Pons (tissue), 1 donor: ENCODE measurements around the gene IL13RA2.

Experiments
- DNase-seq: peaks from one replicate; pipeline ENCODE4 v3.0.0-alpha.2; 2016; ENCODE audit warnings: low spot score

IL13RA2 gene, protein sequence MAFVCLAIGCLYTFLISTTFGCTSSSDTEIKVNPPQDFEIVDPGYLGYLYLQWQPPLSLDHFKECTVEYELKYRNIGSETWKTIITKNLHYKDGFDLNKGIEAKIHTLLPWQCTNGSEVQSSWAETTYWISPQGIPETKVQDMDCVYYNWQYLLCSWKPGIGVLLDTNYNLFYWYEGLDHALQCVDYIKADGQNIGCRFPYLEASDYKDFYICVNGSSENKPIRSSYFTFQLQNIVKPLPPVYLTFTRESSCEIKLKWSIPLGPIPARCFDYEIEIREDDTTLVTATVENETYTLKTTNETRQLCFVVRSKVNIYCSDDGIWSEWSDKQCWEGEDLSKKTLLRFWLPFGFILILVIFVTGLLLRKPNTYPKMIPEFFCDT

DNA sequence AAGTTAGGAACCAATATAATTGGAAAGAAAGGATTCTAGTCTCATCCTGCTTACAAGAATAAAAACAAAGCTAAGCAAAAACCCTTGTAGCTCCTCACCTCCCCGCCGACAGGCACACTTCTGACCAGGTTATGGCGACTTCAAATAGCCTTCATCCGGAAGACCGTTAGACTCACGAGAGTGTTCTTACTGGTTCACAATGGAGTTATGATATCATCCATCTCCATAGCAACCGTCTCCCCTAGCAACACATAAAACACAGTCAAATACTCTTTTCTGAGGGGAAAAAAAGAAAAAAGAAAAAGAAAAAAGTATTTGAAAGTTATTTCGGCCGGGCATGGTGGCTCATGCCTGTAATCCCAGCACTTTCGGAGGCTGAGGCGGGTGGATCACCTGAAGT is at the start of gene IL13RA2:
IL13RA2 (minus strand) TSS at position 162 of the 400 bp plus-strand sequence. CDS start 347 bp downstream, outside the sequence.
- no peak for DNase-seq

DNA sequence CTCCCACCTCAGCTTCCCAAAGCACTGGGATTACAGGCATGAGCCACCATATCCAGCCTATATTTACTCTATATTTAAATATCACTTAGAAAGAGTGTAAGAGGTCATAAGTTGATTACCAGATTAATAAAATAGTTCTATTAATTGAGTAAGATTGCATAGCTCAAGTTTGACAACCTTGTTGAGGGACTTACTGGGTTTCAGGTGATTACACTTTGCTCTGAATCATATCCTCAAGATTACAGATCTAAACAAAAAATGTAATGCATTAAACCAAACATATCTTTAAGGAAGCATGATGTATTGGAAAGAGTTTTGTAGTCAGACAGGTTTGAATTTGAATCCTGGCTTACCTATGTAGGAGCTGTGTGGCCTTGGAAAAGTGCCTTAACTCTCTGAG is 47.9 kb upstream of the IL13RA2 start:
- no peak for DNase-seq

DNA sequence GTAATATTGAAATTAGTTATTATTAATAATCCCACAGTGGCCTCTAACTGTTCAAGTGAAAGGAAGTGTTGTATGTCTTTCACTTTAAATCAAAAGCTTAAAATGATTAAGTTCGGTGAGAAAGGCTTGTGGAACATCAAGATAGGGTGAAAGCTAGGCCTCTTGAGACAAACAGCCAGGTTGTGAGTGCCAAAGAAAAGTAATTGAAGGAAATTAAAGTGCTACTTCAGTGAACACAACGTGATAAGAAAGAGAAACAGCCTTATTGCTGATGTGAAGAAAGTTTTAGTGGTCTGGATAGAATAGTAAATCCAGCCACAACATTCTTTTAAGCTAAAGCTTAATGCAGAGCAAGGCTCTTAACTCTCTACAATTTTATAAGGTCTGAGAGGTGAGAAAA is 42.6 kb upstream of the IL13RA2 start:
- no peak for DNase-seq

DNA sequence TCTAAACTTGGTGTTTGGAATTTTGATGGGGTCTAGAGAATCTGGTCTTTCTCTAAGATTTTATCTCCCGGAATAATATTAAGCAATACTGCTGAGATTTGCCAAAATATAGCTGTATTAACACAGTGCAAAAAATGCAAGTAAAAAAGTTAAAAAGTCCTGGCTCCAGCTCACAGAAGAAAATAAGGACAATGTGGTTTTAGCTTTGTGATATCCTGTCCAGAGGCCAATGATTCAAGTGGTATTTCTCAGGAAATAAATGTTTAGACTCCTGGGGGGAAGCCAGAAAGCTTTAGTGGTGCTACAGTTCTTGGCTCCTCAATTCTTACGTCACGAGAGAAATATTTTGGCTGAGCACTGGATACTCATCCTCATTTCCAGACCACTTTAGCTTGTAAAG is 40.9 kb upstream of the IL13RA2 start:
- peak; percentile 1 for DNase-seq

DNA sequence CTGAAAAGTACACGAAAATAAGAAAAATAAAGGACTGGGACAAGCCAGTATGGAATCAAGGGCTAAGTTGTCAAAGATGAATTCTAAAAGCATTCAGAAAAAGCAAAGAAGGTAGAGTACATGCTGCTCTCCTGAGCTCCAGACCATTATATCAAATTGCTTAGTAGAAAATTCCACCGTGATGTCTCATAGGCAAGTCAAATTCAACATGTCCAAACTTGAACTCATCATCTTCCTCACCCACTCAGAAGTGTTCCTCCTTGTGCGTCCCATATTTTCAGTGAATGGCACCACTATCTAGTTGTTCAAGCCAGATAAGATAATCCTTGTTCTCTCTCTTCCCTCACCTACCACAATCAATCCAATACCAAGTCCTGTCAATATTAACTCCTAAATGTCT is 37.5 kb upstream of the IL13RA2 start:
- DNase-seq = no peak

DNA sequence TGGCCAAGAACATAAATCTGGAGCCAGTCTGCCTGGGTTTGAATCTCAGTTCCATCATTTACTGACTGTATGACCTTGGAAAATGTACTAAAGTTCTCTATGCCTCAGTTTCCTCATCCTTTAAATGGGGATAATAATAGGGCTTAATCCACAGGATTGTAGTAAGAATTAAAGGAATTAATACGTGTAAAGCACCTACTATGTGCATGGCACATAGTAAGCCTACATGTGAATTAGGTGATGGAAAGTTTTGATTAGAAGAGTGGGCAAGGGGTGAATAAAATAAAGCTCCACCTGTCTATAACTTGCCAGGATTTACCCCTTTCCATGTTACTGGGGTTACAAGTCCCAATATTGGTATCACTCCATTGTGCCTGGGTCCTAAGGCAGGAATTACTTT is 35.8 kb upstream of the IL13RA2 start:
- no peak for DNase-seq

DNA sequence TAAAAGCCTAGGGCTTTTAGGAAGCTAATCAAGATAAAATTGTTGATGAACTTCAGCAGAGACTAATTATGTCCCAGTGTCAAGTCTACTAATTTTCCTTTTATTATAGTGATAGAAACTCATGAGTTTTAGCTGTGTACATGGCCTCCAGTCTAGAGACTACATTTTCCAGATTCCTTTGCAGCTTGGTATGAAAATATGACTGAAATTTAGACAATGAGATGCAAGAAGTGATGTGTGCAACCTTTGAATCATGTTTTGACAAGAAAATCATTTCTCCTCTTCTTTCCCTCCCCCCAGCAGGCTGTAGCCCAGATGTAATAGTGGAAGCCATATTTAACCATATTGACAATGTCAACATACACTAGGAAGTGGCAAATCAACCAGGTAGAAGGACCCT is 30.3 kb upstream of the IL13RA2 start:
- no peak for DNase-seq

DNA sequence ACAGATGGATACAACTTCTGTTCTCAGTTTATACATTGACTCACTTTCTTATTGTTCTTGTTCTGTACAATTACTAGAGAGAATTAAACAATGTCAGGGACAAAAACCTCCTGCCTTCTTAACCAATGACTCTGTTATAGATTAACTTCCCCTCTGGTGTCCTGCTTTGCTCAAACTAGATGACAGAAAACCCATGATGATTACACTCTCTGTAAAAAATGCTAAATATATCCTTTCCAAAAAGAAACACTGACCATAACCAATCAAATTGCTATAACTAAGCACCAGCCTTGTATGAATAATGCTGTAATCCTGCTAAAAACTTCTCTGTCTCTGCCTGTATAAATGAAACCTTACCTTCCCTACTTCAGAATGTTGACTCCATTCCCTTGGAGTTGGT is 29.8 kb upstream of the IL13RA2 start:
- DNase-seq = no peak

DNA sequence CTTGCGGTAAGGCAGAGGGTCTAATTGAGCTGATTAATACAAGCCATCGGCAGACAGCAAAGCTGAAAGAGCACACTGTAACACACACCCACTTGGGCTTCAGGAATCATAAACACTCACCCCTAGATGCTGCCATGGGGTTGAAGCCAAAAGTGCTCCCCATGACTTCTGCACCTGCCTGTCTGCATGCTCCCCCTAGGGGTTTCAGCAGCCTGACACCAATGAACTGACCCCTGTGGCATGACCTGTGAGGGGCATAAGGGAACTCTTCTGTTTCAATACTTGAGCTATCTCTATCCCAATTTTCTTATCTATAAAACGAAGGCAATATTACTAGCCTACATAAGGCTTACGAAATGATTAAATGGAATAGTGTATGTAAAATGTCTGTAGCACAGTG is 23.0 kb upstream of the IL13RA2 start:
- no peak for DNase-seq

DNA sequence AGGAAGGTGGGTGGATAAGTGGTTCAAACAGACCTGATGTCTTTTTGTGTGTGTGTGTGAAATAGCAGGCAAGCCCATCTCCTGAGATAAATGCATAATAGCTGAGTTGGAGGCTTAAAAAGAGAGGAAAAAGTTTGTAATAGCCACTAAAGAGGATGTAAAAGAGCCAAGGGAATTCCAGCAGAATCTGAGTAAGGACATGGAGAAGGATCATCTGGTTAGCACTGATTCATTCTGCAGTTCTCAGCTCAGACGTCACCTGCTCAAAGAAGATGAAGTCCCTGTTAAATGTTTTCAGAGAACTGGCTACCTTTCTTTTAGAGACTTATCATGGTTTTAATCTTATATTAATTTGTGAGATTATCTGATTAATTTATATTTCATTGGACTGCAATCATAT is 21.0 kb upstream of the IL13RA2 start:
- no peak for DNase-seq

DNA sequence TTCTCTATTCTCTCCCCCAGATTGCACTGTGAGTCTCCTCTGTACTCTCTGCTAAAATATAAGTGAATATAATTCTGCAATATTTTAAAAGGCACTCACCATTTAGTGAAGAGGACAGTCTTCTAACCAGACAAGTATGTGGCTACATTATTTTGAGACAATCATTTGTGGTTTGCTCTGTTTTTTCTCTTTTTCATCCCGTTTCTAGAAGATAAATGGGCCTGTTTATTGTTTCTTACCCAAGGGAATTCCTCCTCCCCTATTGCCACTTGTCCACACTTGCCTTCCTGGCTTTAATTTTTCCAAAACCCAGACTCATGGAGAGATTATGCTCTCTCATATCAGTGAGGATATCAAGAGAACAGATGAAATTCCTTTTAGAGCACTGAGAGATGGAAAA is 18.6 kb upstream of the IL13RA2 start:
- DNase-seq = no peak

DNA sequence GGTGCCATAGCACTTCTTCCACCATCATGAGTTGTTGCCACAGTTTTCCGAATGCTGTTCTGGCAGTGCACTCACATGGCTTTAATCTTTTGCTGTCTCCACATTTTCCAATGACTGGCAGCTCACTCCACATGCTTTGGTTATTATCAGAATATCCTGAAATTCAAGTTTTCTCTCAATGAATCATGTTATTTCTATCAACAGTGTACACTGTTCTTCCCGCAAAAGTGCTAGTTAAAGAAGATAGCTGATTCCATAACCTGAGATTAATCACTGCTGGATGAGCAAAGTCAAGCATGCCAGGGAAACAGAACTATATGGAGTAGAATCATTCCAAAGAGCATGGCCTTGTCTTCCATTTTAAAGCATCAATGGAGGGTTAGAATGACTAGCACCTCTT is 14.6 kb upstream of the IL13RA2 start:
- no peak for DNase-seq

DNA sequence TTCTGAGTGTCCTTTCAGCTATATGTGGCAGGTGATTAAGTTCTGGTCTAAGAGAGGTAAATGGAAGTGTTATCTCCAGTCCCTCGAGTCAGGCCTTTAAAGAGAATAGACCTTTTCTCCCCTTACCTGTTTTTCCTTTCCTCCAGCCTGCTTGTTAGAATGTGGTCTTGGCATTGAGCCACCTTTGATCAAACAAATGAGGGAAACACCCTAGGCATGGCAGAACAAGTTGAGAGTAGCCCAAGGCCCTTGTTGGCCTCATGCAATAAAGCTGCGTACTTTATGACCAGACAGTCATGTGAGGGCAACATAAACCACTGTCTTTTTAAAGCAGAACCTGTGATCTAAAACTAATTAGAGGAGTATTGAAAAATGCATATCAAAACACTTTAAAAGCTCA is 13.2 kb upstream of the IL13RA2 start:
- DNase-seq = no peak

DNA sequence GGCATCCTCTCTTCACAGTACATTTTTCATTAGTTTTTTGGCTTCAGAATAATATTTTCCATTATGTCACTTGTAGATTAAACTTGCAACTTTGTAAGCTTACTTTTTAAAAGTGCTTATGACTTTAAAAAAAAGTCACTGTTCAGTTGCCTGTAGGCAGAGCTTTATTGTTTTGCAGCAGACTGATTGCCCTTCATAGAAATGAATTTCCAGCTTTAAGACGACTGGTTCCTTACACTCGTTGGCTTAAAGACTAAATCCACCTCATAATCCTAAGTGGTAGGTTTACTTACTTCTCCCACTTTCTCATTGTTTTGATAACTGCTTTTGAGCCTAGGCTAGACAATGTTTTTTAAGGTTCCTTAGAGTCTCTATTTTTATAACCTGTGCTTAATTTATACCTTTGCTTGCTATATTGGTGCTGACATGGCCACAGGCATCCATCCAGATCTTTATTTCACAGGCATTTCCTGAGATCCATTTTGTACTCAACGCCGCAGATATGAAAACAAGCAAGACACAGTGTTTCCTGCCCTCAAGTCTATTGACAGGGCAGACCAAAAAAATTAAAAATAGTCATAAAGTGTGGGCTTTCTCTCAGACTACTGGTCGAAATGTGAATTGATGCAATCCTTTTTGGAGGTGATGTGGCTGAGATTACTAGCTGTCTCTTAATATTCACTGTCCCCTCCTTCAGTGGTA is 12.6 kb upstream of the IL13RA2 start:
- no peak for DNase-seq

DNA sequence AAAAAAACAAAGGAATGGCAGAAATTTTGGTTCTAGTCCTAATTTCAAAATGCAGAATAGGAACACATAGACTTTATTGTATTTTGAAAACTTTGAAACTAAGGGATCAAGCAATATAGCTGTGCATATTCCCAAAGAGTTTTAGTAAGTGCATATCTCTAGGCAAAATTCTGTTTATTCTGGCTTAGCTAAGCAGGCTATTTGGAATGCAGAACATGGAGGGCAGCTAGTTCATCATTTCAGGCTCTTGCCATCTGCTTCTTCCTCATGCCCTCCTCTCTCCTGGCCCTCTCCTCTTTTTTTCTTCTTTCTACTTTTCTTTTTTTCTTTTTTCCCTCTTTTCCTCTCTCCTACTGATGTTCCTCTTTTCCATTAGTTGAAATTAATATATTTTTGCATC is 12.0 kb upstream of the IL13RA2 start:
- DNase-seq = no peak

DNA sequence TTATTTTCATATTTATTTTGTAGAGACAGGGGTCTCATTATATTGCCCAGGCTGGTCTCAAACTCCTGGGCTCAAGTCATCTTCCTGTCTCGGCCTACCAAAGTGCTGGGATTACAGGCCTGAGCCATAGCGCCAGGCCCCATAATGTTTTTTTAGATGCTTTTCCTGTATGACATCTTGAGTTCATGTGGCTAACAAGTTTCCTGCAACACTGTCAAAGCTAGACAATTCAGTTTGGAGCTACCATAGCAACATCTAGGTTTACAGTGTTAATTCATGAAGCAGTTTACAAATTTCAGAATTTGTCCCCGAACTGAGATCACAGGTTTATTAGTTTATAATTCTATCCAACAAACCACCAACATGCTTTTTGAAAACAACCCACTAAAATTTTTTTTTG is 6.4 kb upstream of the IL13RA2 start:
- no peak for DNase-seq

DNA sequence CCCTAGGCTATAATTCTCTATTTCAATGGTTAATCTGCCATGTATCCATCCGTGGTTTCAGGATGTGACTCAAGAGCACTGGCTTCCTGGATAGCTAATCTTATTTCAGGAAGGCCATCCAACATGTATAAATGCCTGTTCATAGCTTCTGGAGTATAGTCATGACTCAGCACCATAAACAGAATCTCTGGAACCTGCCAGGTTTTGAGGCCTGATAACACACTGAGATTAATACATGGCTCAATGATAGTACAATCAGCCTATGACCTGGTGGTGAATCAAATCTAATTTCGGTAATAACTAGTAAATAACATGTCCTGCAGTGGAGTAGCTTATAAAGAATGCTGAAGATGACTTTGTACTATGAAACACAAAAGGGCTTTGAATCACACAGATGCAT is 5.7 kb upstream of the IL13RA2 start:
- DNase-seq = no peak

DNA sequence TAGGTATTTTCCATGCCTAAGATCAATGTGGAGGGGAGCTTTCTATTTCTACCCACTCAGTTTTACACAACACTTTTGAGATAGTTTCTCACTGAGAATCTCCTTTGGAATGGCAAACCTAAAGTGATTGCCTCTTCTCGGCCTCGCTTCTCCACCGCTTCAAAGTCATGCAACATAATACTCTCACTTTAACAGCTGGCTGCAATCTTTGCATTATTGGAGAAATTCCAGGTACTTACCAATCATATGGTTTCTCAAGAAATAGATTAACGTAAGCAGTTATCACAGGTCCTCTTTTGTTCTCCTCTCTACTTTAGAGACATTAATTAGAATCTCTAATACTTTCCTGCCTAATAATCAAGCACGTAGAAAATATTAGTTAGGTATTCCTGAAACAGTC is 3.7 kb upstream of the IL13RA2 start:
- no peak for DNase-seq

DNA sequence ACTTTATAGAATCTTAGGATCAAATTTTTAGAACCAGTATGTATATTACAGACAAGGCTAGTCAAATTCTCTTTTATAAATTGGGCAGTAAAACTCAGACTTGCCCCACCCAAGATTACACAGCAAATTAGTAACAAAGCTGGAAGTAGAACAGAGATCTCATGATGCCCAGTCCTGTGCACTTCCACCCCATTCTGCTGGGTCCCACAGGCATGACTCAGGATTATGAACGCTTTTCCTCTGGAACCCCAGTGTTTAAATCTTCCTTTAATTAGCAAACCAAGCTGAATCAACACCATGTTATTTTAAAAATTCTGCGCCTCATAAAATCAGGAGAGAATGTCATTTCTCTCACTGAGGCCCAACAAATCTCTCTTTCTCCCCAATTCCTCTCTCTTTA is 1.5 kb upstream of the IL13RA2 start:
- no peak for DNase-seq

DNA sequence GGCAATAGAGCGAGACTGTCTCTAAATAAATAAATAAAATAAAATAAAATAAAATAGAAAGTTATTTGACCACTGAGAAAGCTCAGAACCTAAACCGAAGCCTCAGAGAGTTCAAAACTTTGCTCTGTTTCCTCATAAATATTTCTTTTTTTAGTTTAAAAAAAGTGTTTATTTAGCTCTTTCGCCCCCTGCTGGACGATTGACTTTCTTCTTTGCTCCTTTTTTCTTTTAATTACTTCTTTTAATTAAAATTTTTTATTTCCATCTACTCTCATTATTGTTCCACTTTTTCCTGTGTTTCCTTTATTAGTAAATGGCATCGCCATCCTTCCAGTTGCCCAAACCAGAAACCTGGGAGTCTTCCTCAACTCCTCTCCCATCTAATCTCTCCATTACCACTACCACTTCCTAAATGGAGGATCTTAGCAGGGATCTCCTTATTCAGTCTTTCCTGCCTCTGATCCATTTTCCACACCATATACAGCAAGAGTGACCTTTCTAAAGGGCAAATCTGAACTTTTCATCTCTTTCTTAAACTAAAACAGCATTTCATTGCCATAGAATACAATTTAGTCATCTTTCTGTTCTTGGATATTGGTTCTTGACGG is 728 bp upstream of the IL13RA2 start:
- DNase-seq = no peak

DNA sequence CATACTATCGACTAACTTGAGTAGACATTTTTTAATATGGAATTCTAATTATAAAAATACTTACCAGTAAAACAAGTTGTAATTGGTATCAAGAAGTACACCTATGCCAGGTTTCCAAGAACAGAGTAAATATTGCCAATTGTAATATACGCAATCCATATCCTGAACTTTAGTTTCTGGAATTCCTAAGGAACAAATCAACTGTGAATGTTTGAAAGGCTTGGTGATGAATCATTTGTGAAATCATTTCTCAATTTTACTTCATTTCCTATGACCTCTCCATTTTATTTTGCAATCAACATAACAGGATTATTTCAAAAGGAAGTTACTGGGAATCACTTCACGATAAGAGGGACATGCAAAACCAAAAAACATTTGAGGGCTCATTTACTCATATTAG is 3.7 kb downstream of the IL13RA2 start:
- DNase-seq = no peak

DNA sequence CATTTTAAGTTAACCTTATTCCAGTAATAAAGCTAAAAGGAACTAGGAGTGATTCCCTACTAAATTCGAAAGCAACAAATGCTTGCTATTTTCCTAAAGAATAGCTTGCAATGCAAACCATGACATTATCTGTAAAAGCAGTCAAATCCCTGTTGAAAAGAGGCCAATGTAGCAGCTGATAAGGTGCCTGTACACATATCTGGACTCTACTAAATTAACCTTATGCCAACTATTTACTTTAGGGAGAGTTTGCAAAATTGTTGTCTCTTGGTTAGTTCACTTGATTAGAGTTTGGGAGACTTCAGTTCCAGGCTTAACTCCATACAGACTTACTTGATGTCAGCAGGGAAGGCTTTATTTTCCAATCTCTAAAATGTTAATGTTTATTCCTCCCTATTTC is 6.0 kb downstream of the IL13RA2 start:
- DNase-seq = no peak

DNA sequence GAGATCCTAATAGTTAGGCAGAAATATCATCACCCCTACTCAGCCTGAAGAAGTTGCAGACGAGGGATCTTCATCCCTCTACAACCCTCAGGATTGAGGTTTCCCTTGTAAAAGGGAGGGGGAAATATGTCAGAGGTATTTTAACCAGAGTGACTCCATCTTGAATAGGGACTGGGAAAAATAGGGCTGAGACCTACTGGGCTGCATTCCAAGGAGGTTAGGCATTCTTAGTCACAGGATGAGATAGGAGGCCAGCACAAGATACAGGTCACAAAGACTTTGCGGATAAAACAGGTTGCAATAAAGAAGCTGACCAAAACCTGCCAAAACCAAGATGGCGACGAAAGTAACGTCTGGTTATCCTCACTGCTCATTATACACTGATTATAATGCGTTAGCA is 17.5 kb downstream of the IL13RA2 start:
- DNase-seq = no peak
